Mucosa of descending colon (tissue), 3 donors: ENCODE results near the gene SNTA1. TPM values are rescaled to one million over a fixed set of nuclear protein-coding genes. Genes with fewer than 3 reads are reported as not detected.

Experiments used
- ATAC-seq: fragments of 200-7000 bp; cut with Tn5 transposase; one replicate; pipeline ENCODE4 v1.9.1; 2020; ENCODE audit warnings: mild to moderate bottlenecking, moderate library complexity
- DNase-seq, 3 donors: peaks; one replicate each; pipeline ENCODE4 v3.0.0-alpha.2; 2020
- H3K36me3 ChIP-seq: fragments of 200-600 bp; one replicate; pipeline ENCODE4 v1.8.0; 2021; ENCODE audit warnings: low read depth, mild to moderate bottlenecking
- H3K4me1 ChIP-seq: fragments of 200-600 bp; one replicate; pipeline ENCODE4 v1.8.0; 2021; ENCODE audit warnings: low read depth, mild to moderate bottlenecking
- H3K4me3 ChIP-seq: fragments of 200-600 bp; one replicate; pipeline ENCODE4 v1.8.0; 2021; ENCODE audit warnings: mild to moderate bottlenecking
- H3K9me3 ChIP-seq: fragments of 200-600 bp; one replicate; pipeline ENCODE4 v1.8.0; 2021; ENCODE audit warnings: mild to moderate bottlenecking
- CTCF ChIP-seq: fragments of 200-600 bp; IDR thresholded peaks from one replicate; pipeline ENCODE4 v1.8.0; 2022; ENCODE audit warnings: antibody characterized with exemption, mild to moderate bottlenecking
- intact Hi-C, 2 donors: fragments of 100-400 bp; cut with DNase I in 1 of 2; cut with micrococcal nuclease in 1 of 2; formaldehyde crosslinking; loops; one replicate each; pipeline versions ENCODE4 v1.11.0 to v1.11.1; 2022; cut with DNase I, micrococcal nuclease
- total RNA-seq, 3 donors: library from RNA; stranded (reverse); fragmentation: NEBNext Ultra II Directional in 2 of 3; extraction: Animal tissue kit (Norgen Biotek cat#: 25700) in 2 of 3; gene quantifications; one replicate each; pipeline versions ENCODE4 v1.2.1 to v1.2.4, GENCODE V29; 2021 to 2023
- donor health status: DM: no; HTN: no; CAD: no; lungs with moderate emphysema.
- donor health status: DM: no; HTN: no; CAD: no.
- donor health status: DM: no; HTN: yes; CAD: no.

SNTA1 gene
- total RNA-seq, 3 donors from 2014 or later = 2.3 to 17.2 (median 5.0) TPM

- no peaks in the 10 kb centered on the region for H3K9me3 ChIP-seq
- no peak for ATAC-seq
- H3K36me3 ChIP-seq = no peaks in the 10 kb centered on the region
- H3K4me1 ChIP-seq = no peaks in the 10 kb centered on the region
- intact Hi-C loops = no loop called here
- no peak for DNase-seq
- TF ChIP-seq CTCF = no peak
- H3K4me3 ChIP-seq = no peak overlapping the region
Observed at GRCh38 chr20:33407796-33408195, 35.8 kb downstream of the SNTA1 start.

GRCh38 chr20:33407251-33407650 lies 36.3 kb downstream of the SNTA1 start:
- DNase-seq = no peak
- no peaks in the 10 kb centered on the region for H3K9me3 ChIP-seq
- no peak for ATAC-seq
- intact Hi-C loops = no loop called here
- H3K4me1 ChIP-seq = no peaks in the 10 kb centered on the region
- H3K36me3 ChIP-seq = no peaks in the 10 kb centered on the region
- H3K4me3 ChIP-seq = no peak overlapping the region
- TF ChIP-seq CTCF = no peak

GRCh38 chr20:33404281-33404680 lies 39.3 kb downstream of the SNTA1 start:
- Histone ChIP-seq H3K9me3 (no peaks in the 10 kb centered on the region), H3K4me3 (no peak overlapping the region), H3K36me3 (no peaks in the 10 kb centered on the region), H3K4me1 (peaks cover 12% of the 10 kb centered on the region)
- intact Hi-C loops = no loop called here
- DNase-seq = no peak
- no peak for TF ChIP-seq CTCF
- ATAC-seq = no peak

GRCh38 chr20:33401921-33402369 lies 41.6 kb downstream of the SNTA1 start:
- Histone ChIP-seq H3K4me1 (peaks cover 14% of the 10 kb centered on the region), H3K4me3 (no peak overlapping the region), H3K9me3 (no peaks in the 10 kb centered on the region), H3K36me3 (no peaks in the 10 kb centered on the region)
- ATAC-seq = peak; percentile 34
- intact Hi-C loops = no loop called here
- TF ChIP-seq CTCF = no peak
- DNase-seq = peak in 2 of 3 donors; percentile 6 to 48

- H3K4me3 ChIP-seq = peak within 1 kb of the TSS; percentile 98
- no peaks in the 10 kb centered on the region for H3K36me3 ChIP-seq
- H3K4me1 ChIP-seq = peaks cover 14% of the 10 kb centered on the region
- peak; percentile 98 for ATAC-seq
- DNase-seq = peak; percentile 87 to 92 (median 89)
- intact Hi-C loops = no loop called here
- H3K9me3 ChIP-seq = no peaks in the 10 kb centered on the region
- TF ChIP-seq CTCF = no peak
Observed at GRCh38 chr20:33401184-33401920, 42.2 kb downstream of the SNTA1 start, which contains the start of gene CDK5RAP1. Gene CDK5RAP1, minus strand, starts transcription at chr20:33401519. Its CDS starts 4,455 bp downstream, at chr20:33397064.
